K562 (cell line): Measurements from ENCODE around the gene RNF2. TPM values are rescaled to one million over a fixed set of nuclear protein-coding genes. Genes with fewer than 3 reads are reported as not detected.

Experiments
- ATAC-seq: fragments of 200-7000 bp; cut with Tn5 transposase; 3 replicates; pipeline ENCODE4 v1.9.1; 2020; ENCODE audit warnings: moderate library complexity
- BruUV-seq: library from RNA; stranded (reverse); fragments of 400-500 nt; replicated peaks from 2 replicates; lab custom pipeline; 2021; lab: Mats Ljungman, UMichigan
- CTCF ChIA-PET: fragments of 300-600 bp; formaldehyde crosslinking; extraction: SDS; loops from one replicate; lab custom pipeline; 2021; ENCODE audit warnings: low intra/inter-chr PET ratio; lab: Yijun Ruan, JAX
- POLR2A ChIA-PET: fragments of 300-600, 350-650 bp; sonication (Branson Sonifier 250); formaldehyde crosslinking; extraction: SDS; loops from one replicate; lab custom pipeline; 2021; ENCODE audit warnings: antibody characterized with exemption, inconsistent platforms; lab: Yijun Ruan, JAX
- DNase-seq, 4 experiments: peaks; one replicate each; pipeline versions ENCODE4 v3.0.0 to v3.0.0-alpha.2; 2011 to 2018; ENCODE audit warnings: low spot score in 3 of 4, mixed read lengths in 3 of 4; ENCODE audit errors: extremely low read depth in 1 of 4
- FAIRE-seq: peaks from 2 replicates; lab custom pipeline; 2011; peaks lifted over from hg19 to GRCh38; lab: Jason Lieb, UNC
- H2AFZ ChIP-seq: 2 replicates; pipeline ENCODE4 v1.6.0; 2011; ENCODE audit warnings: low read depth, low read length, control low read depth, inconsistent platforms
- H3K27ac ChIP-seq: fragments of 200-600 bp; 3 replicates; pipeline ENCODE4 v1.8.0; 2011; ENCODE audit warnings: low read depth, mild to moderate bottlenecking, control low read depth, inconsistent platforms, low read length, moderate library complexity, mixed read lengths; ENCODE audit errors: extremely low read depth
- H3K27me3 ChIP-seq, 2 experiments: fragments of 300-600 bp in 1 of 2; 2 replicates in 1 of 2; 3 replicates in 1 of 2; pipeline versions ENCODE4 v1.6.0 to v1.8.0; 2011; ENCODE audit warnings: inconsistent platforms in 2 of 2, low read length in 2 of 2, mild to moderate bottlenecking in 1 of 2, mixed read lengths in 1 of 2, moderate library complexity in 1 of 2; ENCODE audit not compliant: control insufficient read depth in 2 of 2, insufficient read depth in 2 of 2
- H3K36me3 ChIP-seq: fragments of 300-600 bp; 3 replicates; pipeline ENCODE4 v1.8.0; 2011; ENCODE audit warnings: mild to moderate bottlenecking, low read length, inconsistent platforms; ENCODE audit not compliant: control insufficient read depth, insufficient read depth
- H3K4me1 ChIP-seq, 2 experiments: fragments of 200-600 bp in 1 of 2; replicated peaks in 1 of 2; 2 replicates in 1 of 2; 3 replicates in 1 of 2; pipeline versions ENCODE4 v1.5.1 to v1.8.0; 2011; ENCODE audit warnings: inconsistent platforms in 2 of 2, low read length in 2 of 2, mild to moderate bottlenecking in 1 of 2, mixed read lengths in 1 of 2, moderate library complexity in 1 of 2; ENCODE audit not compliant: control insufficient read depth in 2 of 2, insufficient read depth in 2 of 2
- H3K4me2 ChIP-seq: 2 replicates; pipeline ENCODE4 v1.6.1; 2011; ENCODE audit warnings: low read length, control low read depth, inconsistent platforms, mixed read lengths; ENCODE audit not compliant: insufficient read depth
- H3K4me3 ChIP-seq: fragments of 200-600 bp; sonication (generic), shearing (Covaris generic); 2 replicates; pipeline ENCODE4 v1.5.1; 2016; ENCODE audit warnings: control low read depth, inconsistent platforms
- H3K79me2 ChIP-seq: fragments of 200-600 bp; 3 replicates; pipeline ENCODE4 v1.8.0; 2011; ENCODE audit warnings: low read length, inconsistent platforms; ENCODE audit not compliant: control insufficient read depth, insufficient read depth
- H3K9ac ChIP-seq, 2 experiments: 2 replicates each; pipeline versions ENCODE4 v1.6.0 to v1.6.1; 2011; ENCODE audit warnings: low read depth in 2 of 2, low read length in 2 of 2, control low read depth in 1 of 2, inconsistent platforms in 1 of 2, mild to moderate bottlenecking in 1 of 2, mixed read lengths in 1 of 2; ENCODE audit not compliant: insufficient read depth in 1 of 2
- H3K9me1 ChIP-seq: one replicate; pipeline ENCODE4 v1.6.0; 2011; ENCODE audit warnings: inconsistent platforms, mild to moderate bottlenecking, low read length, moderate library complexity; ENCODE audit not compliant: control insufficient read depth, insufficient read depth
- H3K9me3 ChIP-seq: replicated peaks from 2 replicates; pipeline ENCODE4 v1.5.1; 2011; ENCODE audit warnings: low read depth, low read length, inconsistent platforms; ENCODE audit not compliant: control insufficient read depth, insufficient read depth
- H4K20me1 ChIP-seq: replicated peaks from 2 replicates; pipeline ENCODE4 v1.6.1; 2011; ENCODE audit warnings: low read length, inconsistent platforms, mixed read lengths; ENCODE audit not compliant: control insufficient read depth, insufficient read depth
- CCAR2 ChIP-seq: fragments of 200-400 bp; formaldehyde crosslinking; IDR thresholded peaks from 2 replicates; pipeline ENCODE4 v1.6.1; 2017; ENCODE audit warnings: mild to moderate bottlenecking, low read depth, low read length
- DPF2 ChIP-seq: fragments of 450-650 bp; IDR thresholded peaks from 2 replicates; pipeline ENCODE4 v1.6.1; 2016
- EP300 ChIP-seq: IDR thresholded peaks from 2 replicates; pipeline ENCODE4 v1.6.1; 2012; ENCODE audit warnings: low read length, improper control_type of control experiment
- NEUROD1 ChIP-seq: fragments of 150-350 bp; IDR thresholded peaks from 2 replicates; pipeline ENCODE4 v1.6.1; 2014; ENCODE audit warnings: borderline replicate concordance, low read length, low read depth; ENCODE audit not compliant: partially characterized antibody
- NFATC3 ChIP-seq: fragments of 450-650 bp; IDR thresholded peaks from 2 replicates; pipeline ENCODE4 v1.6.1; 2017; ENCODE audit warnings: mild to moderate bottlenecking
- NFIC ChIP-seq: fragments of 450-650 bp; IDR thresholded peaks from 2 replicates; pipeline ENCODE4 v1.6.1; 2017; ENCODE audit warnings: mild to moderate bottlenecking, inconsistent platforms
- RBM25 ChIP-seq: fragments of 200-400 bp; formaldehyde crosslinking; IDR thresholded peaks from 2 replicates; pipeline ENCODE4 v1.6.1; 2018; ENCODE audit warnings: low read length, low read depth, moderate library complexity; ENCODE audit not compliant: severe bottlenecking
- WGBS: fragments of 100-300 bp; shearing (Covaris generic); methylation state at CpG from one replicate; pipeline ENCODE4 v1.1.6; 2016; ENCODE audit warnings: low coverage, mixed read lengths; ENCODE audit not compliant: insufficient coverage; ENCODE audit errors: missing lambda C conversion rate; 5-methylcytosine and 5-hydroxymethylcytosine counted together
- in situ Hi-C: fragments of 300-500 bp; cut with MboI; formaldehyde crosslinking; loops from 4 replicates; pipeline ENCODE4 v1.15.0; 2018; ENCODE audit warnings: inconsistent platforms, mixed read lengths
- intact Hi-C: fragments of 100-400 bp; cut with micrococcal nuclease; formaldehyde crosslinking; loops from 2 replicates; pipeline ENCODE4 v1.14.2; 2022
- polyA plus RNA-seq, 8 experiments: library from polyadenylated mRNA; depleted of rRNA in 4 of 8; stranded (reverse) in 5 of 8; unstranded in 3 of 8; fragments of >200 nt; fragmentation: Nextera tagmentation in 2 of 8; fragmentation: Illumina TruSeq in 1 of 8; extraction: Ambion mirVana in 2 of 8; extraction: Trizol in 1 of 8; gene quantifications; 2 replicates each; pipeline versions ENCODE4 v1.2.1 to v1.2.3, GENCODE V29; 2011 to 2014; ENCODE audit warnings: inconsistent platforms in 1 of 8, missing spikeins in 1 of 8
- total RNA-seq, 7 experiments: library from RNA; depleted of rRNA in 6 of 7; stranded (reverse); fragments of >200 nt in 6 of 7; fragmentation: Illumina TruSeq in 2 of 7; extraction: Trizol in 2 of 7; gene quantifications; 2 replicates each; pipeline versions ENCODE4 v1.2.1 to v1.2.3, GENCODE V29; 2011 to 2021; ENCODE audit warnings: low replicate concordance in 1 of 7
- TF ChIP-seq, protein P1 (sequence below): IDR thresholded peaks from 3 replicates; pipeline ENCODE4 v1.6.1; 2011; ENCODE audit warnings: borderline replicate concordance, mild to moderate bottlenecking; ENCODE audit not compliant: insufficient read length, insufficient read depth
- TF ChIP-seq, protein P2 (sequence below): fragments of 450-650 bp; IDR thresholded peaks from one replicate; pipeline ENCODE4 v1.6.1; 2018; ENCODE audit warnings: mild to moderate bottlenecking, moderate library complexity; ENCODE audit not compliant: partially characterized antibody
- TF ChIP-seq, protein P3 (sequence below), 3 experiments: fragments of 200-800 bp in 1 of 3; fragments of 250-450 bp in 1 of 3; fragments of 450-650 bp in 1 of 3; sonication (Bioruptor Pico) in 1 of 3; sonication (Bioruptor generic) in 1 of 3; formaldehyde crosslinking in 1 of 3; IDR thresholded peaks; 2 replicates each; pipeline versions ENCODE4 v1.6.1 to v1.8.0; 2016 to 2022; ENCODE audit warnings: mild to moderate bottlenecking in 2 of 3, missing genetic modification characterization in 2 of 3, missing compliant biosample characterization in 1 of 3, moderate library complexity in 1 of 3
- TF ChIP-seq, protein P4 (sequence below): fragments of 250-450 bp; sonication (Bioruptor Pico); IDR thresholded peaks from 2 replicates; pipeline ENCODE4 v1.5.0; 2021; ENCODE audit warnings: mild to moderate bottlenecking, moderate library complexity

RNF2 gene
- total and polyA plus RNA-seq, 9 of the 15 experiments (the other 6 are each of a cell fraction or from before 2014, with no cell fraction given) = 7.1 to 66.5 (median 32.9) TPM

DNA sequence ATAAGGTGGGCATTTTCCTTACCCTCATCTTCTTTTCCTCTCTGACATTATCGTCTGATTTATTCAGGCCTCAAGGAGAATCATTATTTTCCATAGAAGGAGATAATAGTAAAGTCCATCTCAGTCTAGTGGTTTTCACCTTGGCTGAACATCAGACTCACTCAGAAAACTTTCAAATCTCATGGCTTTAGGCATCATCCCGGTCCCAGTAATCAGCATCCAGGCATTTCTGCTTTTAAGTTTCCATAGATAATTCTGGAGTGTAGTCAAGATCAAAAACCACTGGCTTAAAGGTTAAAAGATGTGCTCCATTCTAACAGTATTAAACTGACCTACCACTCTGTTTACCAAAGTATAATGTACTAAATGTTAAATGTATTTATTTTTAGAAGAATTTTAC, 49.4 kb downstream of the RNF2 start:
- Histone ChIP-seq H3K36me3 (peaks cover 54% of the 10 kb centered on the region), H3K4me3 (no peak overlapping the region), H4K20me1 (no peaks in the 10 kb centered on the region), H3K27me3 (no peaks in the 10 kb centered on the region), H3K27ac (no peak overlapping the region), H3K9ac (no peak overlapping the region), H3K4me1 (no peaks in the 10 kb centered on the region), H3K79me2 (no peaks in the 10 kb centered on the region), H3K9me1 (no peaks in the 10 kb centered on the region), H3K9me3 (no peaks in the 10 kb centered on the region), H2AFZ (no peak overlapping the region), H3K4me2 (no peak overlapping the region)
- no TSS peak for BruUV-seq
- FAIRE-seq (no peak), ATAC-seq (no peak), DNase-seq (no peak)
- intact Hi-C loops (no loop called here), in situ Hi-C loops (no loop called here)
- WGBS = 79% methylated on average over 2 of the region's 2 CpGs
- CTCF ChIA-PET = no interaction called here
- POLR2A ChIA-PET = no interaction called here
- TF ChIP-seq, protein P1, sequence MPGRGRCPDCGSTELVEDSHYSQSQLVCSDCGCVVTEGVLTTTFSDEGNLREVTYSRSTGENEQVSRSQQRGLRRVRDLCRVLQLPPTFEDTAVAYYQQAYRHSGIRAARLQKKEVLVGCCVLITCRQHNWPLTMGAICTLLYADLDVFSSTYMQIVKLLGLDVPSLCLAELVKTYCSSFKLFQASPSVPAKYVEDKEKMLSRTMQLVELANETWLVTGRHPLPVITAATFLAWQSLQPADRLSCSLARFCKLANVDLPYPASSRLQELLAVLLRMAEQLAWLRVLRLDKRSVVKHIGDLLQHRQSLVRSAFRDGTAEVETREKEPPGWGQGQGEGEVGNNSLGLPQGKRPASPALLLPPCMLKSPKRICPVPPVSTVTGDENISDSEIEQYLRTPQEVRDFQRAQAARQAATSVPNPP = no peak
- TF ChIP-seq NFATC3 = no peak
- no peak for TF ChIP-seq DPF2
- TF ChIP-seq NFIC = no peak
- no peak for TF ChIP-seq RBM25
- TF ChIP-seq CCAR2 = no peak
- TF ChIP-seq, protein P2, sequence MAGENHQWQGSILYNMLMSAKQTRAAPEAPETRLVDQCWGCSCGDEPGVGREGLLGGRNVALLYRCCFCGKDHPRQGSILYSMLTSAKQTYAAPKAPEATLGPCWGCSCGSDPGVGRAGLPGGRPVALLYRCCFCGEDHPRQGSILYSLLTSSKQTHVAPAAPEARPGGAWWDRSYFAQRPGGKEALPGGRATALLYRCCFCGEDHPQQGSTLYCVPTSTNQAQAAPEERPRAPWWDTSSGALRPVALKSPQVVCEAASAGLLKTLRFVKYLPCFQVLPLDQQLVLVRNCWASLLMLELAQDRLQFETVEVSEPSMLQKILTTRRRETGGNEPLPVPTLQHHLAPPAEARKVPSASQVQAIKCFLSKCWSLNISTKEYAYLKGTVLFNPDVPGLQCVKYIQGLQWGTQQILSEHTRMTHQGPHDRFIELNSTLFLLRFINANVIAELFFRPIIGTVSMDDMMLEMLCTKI = no peak
- no peak for TF ChIP-seq NEUROD1
- TF ChIP-seq, protein P3, sequence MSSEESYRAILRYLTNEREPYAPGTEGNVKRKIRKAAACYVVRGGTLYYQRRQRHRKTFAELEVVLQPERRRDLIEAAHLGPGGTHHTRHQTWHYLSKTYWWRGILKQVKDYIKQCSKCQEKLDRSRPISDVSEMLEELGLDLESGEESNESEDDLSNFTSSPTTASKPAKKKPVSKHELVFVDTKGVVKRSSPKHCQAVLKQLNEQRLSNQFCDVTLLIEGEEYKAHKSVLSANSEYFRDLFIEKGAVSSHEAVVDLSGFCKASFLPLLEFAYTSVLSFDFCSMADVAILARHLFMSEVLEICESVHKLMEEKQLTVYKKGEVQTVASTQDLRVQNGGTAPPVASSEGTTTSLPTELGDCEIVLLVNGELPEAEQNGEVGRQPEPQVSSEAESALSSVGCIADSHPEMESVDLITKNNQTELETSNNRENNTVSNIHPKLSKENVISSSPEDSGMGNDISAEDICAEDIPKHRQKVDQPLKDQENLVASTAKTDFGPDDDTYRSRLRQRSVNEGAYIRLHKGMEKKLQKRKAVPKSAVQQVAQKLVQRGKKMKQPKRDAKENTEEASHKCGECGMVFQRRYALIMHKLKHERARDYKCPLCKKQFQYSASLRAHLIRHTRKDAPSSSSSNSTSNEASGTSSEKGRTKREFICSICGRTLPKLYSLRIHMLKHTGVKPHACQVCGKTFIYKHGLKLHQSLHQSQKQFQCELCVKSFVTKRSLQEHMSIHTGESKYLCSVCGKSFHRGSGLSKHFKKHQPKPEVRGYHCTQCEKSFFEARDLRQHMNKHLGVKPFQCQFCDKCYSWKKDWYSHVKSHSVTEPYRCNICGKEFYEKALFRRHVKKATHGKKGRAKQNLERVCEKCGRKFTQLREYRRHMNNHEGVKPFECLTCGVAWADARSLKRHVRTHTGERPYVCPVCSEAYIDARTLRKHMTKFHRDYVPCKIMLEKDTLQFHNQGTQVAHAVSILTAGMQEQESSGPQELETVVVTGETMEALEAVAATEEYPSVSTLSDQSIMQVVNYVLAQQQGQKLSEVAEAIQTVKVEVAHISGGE (CRISPR knock-in tag; IDR thresholded peaks at IDR 0.05) = no peak
- TF ChIP-seq EP300 = no peak
- TF ChIP-seq, protein P4, sequence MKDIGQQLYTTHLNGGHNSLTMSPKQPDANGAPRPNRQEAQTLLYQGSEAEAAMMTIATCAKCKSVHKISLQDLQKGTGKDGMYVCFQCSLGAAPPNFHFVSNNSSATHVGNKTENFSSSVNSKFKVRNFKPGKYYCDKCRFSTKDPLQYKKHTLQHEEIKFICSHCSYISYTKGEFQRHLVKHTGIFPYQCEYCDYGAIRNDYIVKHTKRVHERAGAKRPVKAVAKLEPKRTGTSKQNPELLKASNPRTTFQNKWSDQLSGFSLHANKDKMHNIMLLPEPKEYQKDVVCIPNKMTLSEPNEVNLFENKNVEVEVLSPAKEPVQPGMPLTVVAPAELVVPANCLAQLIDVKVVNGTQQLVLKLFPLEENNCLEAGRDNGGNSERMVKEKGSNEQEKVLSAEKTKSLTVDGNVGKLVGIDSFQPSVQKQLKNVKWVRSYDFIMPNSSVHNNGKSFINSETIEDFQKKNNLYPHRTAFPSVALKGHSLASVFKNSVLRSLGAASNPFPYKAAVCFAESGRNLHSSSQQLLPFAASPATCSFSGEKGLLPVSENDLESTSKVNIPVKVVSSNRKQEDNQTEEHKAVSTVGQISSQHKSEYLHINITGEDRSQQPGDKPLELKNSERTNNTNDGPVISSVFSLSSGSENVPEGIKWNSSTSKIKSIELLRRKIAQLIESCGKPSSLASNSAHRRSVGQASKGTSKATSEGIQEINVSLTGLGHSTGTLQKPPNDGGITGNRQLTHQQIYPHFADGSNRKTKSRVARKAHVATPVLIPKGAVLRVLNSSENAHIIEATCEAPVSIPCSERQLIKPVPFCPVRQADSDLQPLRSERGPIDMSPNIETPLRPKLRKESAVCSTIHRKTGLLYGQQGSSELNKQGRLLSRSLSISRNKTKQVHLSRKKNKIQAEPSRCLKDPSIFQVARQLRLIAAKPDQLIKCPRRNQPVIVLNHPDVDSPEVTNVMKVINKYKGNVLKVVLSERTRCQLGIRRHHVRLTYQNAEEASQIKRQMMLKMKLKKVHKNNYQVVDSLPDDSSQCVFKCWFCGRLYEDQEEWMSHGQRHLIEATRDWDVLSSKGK (CRISPR knock-in tag) = no peak
